Measurements from ENCODE around the gene CDH4.

Gene CDH4

DNA sequence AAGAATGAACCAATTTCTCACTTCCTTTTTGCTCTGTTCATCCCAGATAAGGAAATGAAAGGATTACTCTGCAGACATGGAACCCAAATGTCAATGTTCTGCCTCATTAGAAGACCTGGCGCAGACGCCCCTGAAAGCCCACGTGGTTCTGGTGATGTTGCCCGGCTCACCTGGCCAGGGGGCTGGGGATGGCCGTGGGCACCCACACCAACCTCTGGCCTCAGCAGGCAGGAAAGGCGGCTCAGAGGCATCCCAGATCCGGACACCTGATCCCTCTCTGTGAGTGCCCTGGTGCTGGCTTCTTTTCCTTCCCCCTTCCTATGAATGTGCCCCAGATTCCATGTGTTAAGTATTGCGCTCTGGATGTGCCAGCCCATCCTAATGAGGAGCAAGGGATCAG lies 33.6 kb downstream of the CDH4 start:
- H3K4me2 ChIP-seq (ENCODE audit: insufficient read depth, low read length): no peak overlapping the region

DNA sequence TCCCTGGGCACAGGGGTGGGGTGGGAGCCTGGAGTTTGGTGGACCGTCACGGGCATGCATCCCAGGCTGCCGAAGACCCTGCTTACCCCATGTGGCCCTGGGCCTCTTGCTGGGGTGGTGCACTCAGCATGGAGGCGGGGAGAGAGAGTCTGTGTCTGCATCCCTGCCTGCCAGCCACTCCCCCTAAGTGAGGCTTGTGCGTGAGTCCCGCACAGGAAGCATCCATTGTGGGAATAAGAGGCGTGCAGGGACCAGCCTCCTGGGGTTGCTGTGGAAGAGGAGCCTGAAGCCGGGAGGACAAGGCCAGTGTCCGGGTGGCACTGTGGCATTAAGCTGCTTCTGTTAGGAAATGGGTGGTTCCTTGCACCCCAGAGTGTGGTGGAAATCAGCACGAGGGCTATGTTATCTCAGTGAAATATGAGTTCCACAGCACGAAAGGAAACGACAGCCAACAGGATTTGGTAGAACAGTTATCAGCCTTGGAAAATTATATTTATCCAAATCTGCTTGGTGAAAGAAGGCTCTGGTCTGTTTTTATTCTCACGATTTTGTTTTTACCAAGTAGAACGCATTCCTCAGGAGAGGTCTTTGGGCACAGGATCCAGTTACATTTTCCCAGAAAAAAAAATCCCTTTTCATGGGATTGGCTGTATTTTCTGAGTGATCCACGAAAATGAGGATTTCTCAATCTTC lies 35.7 kb downstream of the CDH4 start:
- no peak overlapping the region for H3K4me2 ChIP-seq (ENCODE audit: insufficient read depth, low read length)
- no peak for DNase-seq
- H3K27me3 ChIP-seq (ENCODE audit: insufficient read depth, low read length, poor library complexity): peaks cover 12% of the 10 kb centered on the region
- no peak overlapping the region for H3K27ac ChIP-seq (ENCODE audit: low read length)
- no peak for ATAC-seq (ENCODE audit: insufficient read depth, low read depth)
- no peak overlapping the region for H2AFZ ChIP-seq (ENCODE audit: low read depth, low read length)
- no peak overlapping the region for H3K4me3 ChIP-seq (ENCODE audit: low read depth in 1 of 2, low read length in 2 of 2)
- no peak for TF ChIP-seq EZH2 (IDR thresholded peaks at IDR 0.05; ENCODE audit: borderline replicate concordance, low read depth, low read length, severe bottlenecking)
- TF ChIP-seq, protein P1, sequence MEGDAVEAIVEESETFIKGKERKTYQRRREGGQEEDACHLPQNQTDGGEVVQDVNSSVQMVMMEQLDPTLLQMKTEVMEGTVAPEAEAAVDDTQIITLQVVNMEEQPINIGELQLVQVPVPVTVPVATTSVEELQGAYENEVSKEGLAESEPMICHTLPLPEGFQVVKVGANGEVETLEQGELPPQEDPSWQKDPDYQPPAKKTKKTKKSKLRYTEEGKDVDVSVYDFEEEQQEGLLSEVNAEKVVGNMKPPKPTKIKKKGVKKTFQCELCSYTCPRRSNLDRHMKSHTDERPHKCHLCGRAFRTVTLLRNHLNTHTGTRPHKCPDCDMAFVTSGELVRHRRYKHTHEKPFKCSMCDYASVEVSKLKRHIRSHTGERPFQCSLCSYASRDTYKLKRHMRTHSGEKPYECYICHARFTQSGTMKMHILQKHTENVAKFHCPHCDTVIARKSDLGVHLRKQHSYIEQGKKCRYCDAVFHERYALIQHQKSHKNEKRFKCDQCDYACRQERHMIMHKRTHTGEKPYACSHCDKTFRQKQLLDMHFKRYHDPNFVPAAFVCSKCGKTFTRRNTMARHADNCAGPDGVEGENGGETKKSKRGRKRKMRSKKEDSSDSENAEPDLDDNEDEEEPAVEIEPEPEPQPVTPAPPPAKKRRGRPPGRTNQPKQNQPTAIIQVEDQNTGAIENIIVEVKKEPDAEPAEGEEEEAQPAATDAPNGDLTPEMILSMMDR (IDR thresholded peaks at IDR 0.05; ENCODE audit: borderline replicate concordance, extremely low read depth, low read length, poor library complexity, severe bottlenecking): no peak
- H3K9me3 ChIP-seq (ENCODE audit: insufficient read depth, low read length, severe bottlenecking): peaks cover 4% of the 10 kb centered on the region
- H3K79me2 ChIP-seq (ENCODE audit: insufficient read depth, low read length): no peaks in the 10 kb centered on the region
- no peaks in the 10 kb centered on the region for H3K4me1 ChIP-seq (ENCODE audit: insufficient read depth, low read length)
- H3K9ac ChIP-seq (ENCODE audit: low read depth, low read length): no peak overlapping the region
- peaks cover 7% of the 10 kb centered on the region; the same call in 1 of the 2 replicates for H4K20me1 ChIP-seq (ENCODE audit: insufficient read depth, low read length)
- H3K36me3 ChIP-seq (ENCODE audit: insufficient read depth, low read length): no peaks in the 10 kb centered on the region

More for the DNA sequence above, 33.6 kb downstream of the CDH4 start:
- H3K27me3 ChIP-seq (ENCODE audit: insufficient read depth, low read length, poor library complexity): no peaks in the 10 kb centered on the region
- H3K4me1 ChIP-seq (ENCODE audit: insufficient read depth, low read length): no peaks in the 10 kb centered on the region
- no peak overlapping the region for H3K27ac ChIP-seq (ENCODE audit: low read length)
- H3K9me3 ChIP-seq (ENCODE audit: insufficient read depth, low read length, severe bottlenecking): peaks cover 4% of the 10 kb centered on the region
- peaks cover 7% of the 10 kb centered on the region; the same call in 1 of the 2 replicates for H4K20me1 ChIP-seq (ENCODE audit: insufficient read depth, low read length)
- H3K36me3 ChIP-seq (ENCODE audit: insufficient read depth, low read length): no peaks in the 10 kb centered on the region
- H2AFZ ChIP-seq (ENCODE audit: low read depth, low read length): no peak overlapping the region
- ATAC-seq (ENCODE audit: insufficient read depth, low read depth) (no peak), DNase-seq (no peak)
- no peak overlapping the region for H3K4me3 ChIP-seq (ENCODE audit: low read depth in 1 of 2, low read length in 2 of 2)
- TF ChIP-seq EZH2 (IDR thresholded peaks at IDR 0.05; ENCODE audit: borderline replicate concordance, low read depth, low read length, severe bottlenecking): no peak
- TF ChIP-seq, protein P1 (IDR thresholded peaks at IDR 0.05; ENCODE audit: borderline replicate concordance, extremely low read depth, low read length, poor library complexity, severe bottlenecking): no peak
- H3K9ac ChIP-seq (ENCODE audit: low read depth, low read length): no peak overlapping the region
- H3K79me2 ChIP-seq (ENCODE audit: insufficient read depth, low read length): no peaks in the 10 kb centered on the region

DNA sequence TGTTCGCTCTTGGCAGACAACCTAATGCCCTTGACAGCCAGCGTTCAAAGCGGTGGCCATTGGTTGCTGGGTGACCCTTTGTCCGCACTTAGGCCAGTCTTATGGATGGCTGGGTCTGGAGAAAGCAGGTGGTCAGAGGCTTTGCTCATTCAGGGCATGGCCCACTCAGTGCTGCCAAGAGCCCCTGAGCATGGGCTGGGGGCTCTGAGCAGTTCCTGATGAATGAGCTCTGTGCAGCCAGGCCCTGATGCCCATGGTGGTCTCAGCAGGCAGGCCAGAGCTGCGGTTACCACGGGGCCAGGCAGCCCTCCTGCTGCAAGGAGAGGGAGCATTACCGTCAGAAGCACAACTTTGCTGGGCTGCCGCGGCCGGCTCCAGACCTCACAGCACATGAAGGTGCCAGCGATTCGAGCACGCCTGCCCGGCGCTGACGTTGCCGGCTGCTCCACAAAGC lies 36.3 kb downstream of the CDH4 start:
- Histone ChIP-seq H3K9me3 (ENCODE audit: insufficient read depth, low read length, severe bottlenecking) (peaks cover under 1% of the 10 kb centered on the region), H3K79me2 (ENCODE audit: insufficient read depth, low read length) (no peaks in the 10 kb centered on the region), H3K9ac (ENCODE audit: low read depth, low read length) (no peak overlapping the region), H3K27ac (ENCODE audit: low read length) (no peak overlapping the region), H3K4me3 (ENCODE audit: low read depth in 1 of 2, low read length in 2 of 2) (no peak overlapping the region), H3K4me2 (ENCODE audit: insufficient read depth, low read length) (no peak overlapping the region), H2AFZ (ENCODE audit: low read depth, low read length) (no peak overlapping the region), H3K4me1 (ENCODE audit: insufficient read depth, low read length) (no peaks in the 10 kb centered on the region), H3K36me3 (ENCODE audit: insufficient read depth, low read length) (no peaks in the 10 kb centered on the region), H3K27me3 (ENCODE audit: insufficient read depth, low read length, poor library complexity) (peaks cover 12% of the 10 kb centered on the region), H4K20me1 (ENCODE audit: insufficient read depth, low read length) (peaks cover 7% of the 10 kb centered on the region; the same call in 1 of the 2 replicates)
- no peak for DNase-seq
- ATAC-seq (ENCODE audit: insufficient read depth, low read depth): no peak
- TF ChIP-seq, protein P1 (IDR thresholded peaks at IDR 0.05; ENCODE audit: borderline replicate concordance, extremely low read depth, low read length, poor library complexity, severe bottlenecking): no peak
- TF ChIP-seq EZH2 (IDR thresholded peaks at IDR 0.05; ENCODE audit: borderline replicate concordance, low read depth, low read length, severe bottlenecking): no peak
